HG03439 (cell line): ENCODE measurements around the gene CCDC74B.
"Not testable (repeated sequence)": the region's sequence is repeated elsewhere in the genome, so short reads cannot be mapped to it uniquely, and the experiment has no call there.

ENCODE experiments used
- ATAC-seq: cut with Tn5 transposase; IDR thresholded peaks from one replicate; pipeline ENCODE4 v1.9.1; 2021; ENCODE audit warnings: mild to moderate bottlenecking, moderate library complexity; ENCODE audit not compliant: unreplicated experiment

Gene CCDC74B

DNA sequence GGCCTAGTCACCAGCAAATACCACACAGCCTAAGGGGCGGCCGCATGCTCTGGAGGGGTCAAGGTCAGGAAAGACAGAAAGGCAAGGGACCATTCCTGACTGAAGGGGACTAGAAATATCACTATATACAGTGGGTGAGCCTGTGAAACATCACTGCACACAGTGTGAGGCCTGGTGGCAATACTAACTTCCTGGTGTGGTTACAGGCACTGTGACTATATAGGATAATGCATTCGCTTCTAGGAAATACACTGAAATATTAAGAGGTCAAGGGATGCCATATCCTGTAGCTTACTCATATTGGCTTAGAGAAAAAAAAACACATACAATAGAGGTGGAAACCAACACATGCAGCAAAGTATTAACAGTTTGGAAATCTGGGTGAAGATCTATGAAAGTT is 24.3 kb upstream of the CCDC74B start:
- not testable (repeated sequence) for ATAC-seq

DNA sequence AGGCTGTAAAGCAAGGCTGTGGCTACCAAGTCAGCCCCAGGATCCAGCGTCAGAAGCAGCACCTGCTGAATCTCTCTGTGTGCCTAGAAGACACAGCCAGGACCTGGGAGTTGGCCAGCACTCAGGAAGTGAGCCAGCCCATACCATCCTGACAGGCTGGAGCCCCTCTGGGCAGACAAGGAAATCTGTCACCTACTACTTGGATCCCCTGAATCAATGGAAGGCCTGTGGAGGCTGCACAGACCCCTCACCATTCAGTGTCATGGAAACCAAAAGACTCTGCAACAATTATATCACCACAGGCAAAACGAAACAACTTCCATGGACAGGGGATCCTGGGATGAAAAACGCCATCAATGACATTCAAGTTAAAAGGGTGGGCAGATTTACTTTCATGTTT is 21.7 kb upstream of the CCDC74B start:
- ATAC-seq, result not testable (repeated sequence)

DNA sequence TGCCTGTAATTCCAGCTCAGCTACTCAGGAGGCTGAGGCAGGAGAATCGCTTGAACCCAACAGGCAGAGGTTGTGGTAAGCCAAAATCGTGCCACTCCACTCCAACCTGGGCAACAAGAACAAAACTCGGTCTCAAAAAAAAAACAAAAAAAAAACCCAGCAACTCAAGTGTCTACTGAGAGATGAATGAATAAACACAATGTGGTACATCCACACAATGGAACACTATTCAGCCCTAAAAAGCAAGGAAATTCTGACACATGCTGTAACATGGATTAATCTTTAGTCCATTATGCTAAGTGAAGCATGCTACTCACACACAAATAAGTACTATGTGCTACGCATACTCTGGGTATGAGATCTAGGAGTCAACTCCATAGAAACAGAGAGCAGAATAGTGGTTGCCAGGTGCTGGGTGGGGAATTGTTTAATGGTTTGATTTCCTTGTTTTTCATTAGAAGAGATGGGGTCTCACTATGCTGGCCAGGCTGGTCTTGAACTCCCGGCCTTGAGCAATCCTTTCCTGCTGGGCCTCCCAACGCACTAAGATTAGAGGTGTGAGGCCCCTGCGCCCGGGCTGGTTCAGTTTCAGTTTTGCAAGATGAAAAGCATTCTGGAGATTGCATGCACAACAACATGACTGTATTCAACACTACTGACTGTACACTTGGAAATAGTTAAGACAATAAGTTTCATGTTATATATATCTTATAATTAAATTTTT is 20.5 kb upstream of the CCDC74B start:
- no peak for ATAC-seq

DNA sequence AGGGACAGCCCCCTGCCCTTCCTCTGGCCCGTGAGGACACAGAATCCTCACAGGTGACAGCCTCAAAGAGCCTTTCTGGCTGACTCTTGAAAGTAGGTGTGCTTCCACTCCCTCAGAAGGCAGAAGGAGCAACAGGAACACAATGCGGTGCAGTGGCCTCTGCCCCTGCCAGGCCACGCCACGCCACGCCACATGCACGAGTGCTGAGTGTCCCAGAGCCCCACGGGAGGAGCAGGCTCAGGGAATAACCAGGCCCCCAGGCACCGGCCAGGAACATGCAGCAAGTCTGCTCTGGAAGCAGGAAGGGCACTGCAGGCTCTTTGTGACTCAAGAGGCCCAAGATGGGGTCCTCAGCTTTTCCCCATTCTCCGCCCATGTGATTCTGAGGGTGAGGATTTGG is 18.1 kb upstream of the CCDC74B start:
- ATAC-seq, result no peak

DNA sequence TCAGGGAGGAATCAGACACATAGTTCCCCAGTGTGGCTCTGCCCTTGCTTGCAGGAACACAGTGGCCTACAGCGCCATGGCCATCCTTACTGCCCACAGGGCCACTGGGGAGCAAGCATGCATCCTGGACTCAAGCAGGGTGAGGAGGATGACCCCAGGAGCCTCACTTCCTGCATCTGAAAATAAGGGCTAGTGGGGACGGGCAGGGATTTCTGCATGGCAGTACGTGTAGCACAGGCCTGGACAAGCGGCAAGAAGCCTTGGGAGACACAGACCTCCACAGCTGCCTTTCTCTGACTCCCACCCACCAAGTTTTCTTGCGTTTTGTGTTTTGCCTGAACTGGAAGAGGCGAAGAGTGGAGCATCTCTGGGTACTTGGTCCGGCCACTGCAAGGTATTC is 17.6 kb upstream of the CCDC74B start:
- not testable (repeated sequence) for ATAC-seq

DNA sequence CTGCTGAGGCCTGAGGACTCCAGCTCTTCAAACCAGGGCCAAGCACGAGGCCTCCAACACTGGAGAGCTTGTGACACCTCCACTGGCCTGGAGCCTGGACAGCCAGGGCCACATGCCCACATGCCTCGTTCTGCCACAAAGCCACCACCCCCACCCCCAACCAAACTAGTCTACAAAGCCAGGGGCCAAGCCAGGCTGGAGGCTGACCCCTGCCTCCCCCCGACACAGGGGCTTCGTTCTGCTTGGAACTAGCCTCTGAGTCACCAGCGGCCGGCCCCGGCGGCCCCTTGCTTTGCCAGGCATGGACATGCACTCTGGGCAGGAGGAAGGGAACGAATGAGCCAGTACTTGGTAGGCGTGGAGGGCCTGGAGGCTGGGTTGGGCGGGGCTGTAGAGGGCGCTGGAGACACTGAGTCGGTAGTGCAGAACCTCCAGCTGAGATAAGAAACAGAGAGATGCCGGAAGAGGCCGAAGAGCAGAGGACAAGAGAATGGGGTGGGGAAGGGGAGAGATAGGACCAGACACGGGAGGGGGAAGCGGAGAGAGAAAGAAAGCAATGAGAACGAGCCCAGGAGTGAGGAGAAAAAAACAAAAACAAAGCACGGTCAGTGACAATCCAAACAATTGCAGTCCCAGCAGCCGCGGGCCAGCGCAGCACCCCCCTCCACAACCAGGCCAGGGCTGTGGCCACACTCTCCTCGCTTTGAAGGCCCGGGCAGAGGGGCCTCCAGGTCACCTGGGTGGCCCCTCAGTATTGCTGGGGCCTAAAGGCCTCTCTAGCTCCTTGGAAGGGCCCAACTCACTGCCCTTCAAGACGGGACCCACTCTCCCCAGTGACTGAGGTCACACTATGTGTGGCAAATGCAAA is 16.2 kb upstream of the CCDC74B start:
- not testable (repeated sequence) for ATAC-seq

DNA sequence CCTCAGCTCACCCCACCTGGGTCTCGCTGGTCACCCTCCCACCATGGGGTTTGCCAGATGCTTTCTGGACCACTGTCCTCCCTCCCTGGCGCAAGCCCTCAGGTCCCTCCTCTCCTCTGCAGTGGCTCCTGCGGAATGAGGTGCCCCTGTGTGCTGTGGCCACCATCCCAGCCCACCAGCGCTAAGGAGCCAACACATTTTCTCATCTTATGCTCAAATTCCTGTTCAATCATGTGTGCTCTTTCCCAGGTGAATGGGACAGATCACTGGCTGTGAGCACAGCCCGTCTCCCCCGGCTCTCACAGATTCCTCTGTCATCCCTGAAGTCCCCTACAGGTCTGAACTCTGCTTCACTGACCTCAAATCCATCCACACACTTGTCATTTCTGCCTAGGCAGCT is 15.2 kb upstream of the CCDC74B start:
- no peak for ATAC-seq

DNA sequence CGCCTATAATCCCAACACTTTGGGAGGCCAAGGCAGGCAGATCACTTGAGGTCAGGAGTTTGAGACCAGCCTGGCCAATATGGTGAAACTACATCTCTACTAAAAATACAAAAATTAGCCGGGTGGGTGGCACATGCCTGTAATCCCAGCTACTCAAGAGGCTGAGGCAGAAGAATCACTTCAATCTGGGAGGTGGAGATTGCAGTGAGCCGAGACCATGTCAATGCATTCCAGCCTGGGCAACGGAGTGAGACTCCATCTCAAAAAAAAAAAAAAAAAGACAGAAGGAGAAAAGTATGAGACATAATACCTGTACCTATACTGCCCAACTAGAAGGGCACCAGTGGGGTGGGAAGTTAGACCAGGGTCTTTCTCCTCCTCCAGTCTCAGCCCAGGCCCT is 14.5 kb upstream of the CCDC74B start:
- not testable (repeated sequence) for ATAC-seq

DNA sequence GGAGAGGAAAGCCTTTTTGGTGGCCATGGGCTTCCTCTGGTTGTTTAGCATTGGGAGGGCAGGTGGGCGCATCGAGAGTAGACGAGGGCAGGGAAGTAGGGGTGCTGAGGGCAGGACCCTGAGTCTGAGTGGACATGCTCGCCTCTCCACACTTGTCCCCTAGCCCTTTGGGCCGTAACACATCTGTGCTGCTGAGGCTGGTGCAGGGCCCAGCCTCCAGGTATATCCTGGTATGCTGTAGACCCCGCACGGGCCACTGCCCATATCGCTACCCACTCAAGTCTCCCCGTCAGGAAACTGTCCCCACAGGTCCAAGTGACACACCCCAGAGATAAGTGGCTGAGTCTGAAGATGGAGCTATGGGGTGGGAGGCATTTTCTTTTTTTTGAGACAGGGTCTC is 13.7 kb upstream of the CCDC74B start:
- no peak for ATAC-seq

DNA sequence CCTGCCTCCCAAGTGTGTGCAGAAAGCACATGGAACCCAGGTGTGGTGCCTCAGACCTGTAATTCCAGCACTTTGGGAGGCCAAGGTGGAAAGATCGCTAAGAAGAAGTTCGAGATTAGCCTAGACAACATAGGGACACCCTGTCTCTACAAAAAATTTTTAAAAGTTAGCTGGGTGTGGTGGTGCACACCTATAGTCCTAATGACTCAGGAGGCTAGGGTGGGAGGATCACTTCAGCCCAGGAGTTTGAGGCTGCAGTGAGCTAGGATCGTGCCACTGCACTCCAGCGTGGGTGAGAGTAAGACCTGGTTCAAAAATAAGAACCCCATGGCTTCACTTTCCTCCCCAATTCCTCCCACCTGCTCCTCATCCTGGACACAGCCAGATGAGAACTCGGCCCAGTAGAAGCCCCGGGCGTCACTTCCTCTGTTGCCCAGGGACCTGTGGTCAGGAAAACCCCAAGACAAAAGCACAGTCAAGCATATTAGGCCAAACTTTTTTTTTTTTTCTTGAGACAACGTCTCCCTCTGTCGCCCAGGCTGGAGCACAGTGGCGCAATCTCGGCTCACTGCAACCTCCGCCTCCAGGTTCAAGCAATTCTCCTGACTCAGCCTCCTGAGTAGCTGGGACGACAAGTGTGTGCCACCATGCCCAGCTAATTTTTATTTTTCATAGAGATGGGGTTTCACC is 13.1 kb upstream of the CCDC74B start:
- ATAC-seq, result peak; percentile 78

DNA sequence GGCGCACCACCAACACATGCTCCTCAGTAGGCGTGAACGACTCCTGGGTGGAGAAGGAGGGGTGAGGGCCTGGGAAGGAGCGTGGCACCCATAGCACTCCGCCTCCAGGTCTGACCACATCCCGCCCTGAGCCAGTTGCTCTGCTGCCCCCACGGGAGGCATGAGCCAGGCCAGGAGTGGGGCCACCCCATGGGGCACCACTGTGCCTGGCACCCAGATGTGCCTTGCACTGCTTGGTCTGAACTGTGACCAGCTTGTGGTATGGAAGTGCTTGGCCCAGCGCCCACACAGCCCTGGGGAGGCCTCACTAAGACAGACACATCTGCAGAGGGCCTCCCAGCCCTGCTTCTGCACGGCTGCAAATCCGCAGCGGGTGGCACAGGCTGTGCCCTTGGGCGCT is 12.4 kb upstream of the CCDC74B start:
- peak; percentile 43 for ATAC-seq

DNA sequence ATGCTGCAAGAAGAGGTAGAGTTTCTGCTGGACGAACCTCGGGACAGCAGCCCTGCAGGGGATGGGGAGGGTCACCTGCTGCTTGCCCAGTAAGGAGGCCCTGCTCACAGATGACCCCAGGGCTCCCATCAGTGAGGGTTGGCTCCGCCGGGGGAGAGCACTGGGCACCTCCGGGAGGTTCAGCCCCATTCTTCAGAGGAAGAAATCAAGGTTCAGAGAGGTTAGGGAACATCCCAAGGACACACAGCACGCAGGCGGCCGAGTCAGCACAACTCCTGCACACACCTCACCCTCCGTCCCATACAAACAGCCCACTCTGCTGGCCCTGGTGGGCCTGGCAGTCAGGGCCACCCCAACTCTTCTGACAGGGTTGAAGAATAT is 11.7 kb upstream of the CCDC74B start:
- ATAC-seq, result no peak

DNA sequence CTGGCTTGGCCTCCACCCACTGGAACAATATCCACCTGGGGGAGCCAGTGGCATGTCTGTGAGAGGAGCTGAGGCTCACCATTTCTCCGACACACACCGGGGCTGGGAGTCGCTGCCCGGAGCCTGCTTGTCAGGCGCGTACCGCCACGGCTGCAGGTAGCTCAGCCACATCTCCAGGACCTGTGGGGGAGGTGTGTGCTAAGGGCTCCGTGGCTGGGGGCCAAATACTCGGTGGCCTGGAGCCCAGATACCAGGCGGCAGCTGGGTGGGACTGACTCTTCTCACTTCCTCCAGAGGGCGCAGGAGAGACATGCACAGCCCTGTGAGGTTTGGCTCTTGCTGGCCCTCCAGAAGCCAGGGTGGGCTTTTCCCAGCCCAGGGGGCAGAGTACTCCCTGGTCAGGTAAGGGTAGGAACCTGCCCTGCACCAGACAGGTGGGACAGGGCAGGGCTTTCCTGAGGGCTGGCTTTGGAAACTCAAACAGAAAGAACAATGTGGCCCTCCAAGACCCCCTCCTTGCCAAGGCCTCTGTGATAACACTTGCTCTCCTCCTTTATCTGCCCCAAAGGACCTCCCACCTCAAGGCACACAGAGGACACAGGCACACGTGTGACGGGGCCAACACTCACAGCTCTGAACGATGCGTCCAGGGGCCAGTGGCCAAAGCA is 11.2 kb upstream of the CCDC74B start:
- ATAC-seq, result not testable (repeated sequence)

DNA sequence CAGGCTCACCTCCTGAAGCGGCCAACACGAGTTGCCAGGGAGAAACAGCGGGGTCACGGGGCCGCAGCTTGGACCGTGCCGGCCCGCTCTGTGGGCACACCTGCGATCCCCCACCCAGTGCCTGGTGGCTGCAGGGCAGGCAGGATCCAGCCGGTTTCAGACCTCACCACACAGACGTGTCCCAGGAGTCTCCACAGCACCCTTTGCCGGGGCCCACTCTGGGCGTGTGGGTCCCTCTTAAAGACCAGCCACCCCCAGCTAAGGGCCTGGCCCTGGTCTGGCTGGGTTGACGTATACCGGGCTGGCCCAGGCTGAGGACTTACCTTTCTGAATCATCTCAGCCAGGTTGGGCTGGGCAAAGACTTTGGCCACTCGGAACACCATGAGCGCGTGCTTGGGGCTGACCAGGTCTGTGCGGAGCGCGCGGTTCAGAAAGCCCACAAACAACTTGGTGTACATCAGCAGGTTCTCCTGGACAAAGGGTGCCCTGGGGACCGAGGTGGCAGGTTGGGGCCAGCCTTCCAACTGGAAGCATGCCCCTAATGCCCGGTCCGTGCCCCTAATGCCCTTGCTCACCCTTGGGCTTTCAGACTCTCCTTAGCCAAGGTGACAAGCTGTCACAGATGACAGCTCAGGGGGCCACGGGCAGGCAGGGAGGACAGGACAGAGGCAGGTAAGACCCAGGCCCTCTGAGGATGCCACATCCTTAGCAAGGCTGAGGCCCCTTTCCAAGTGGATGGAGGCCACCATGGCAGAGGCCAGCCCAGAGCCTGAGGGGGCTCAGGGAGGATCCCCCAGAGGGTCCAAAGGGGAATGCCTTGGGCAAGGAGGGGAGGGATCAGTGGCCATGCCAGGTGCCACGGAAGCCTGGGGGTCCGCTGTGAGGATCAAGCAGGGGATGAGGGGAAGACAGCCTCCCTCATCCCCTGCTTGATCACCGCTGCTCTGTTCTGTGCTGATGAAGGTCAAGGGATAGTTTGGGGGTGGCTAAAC is 10.2 kb upstream of the CCDC74B start:
- no peak for ATAC-seq

DNA sequence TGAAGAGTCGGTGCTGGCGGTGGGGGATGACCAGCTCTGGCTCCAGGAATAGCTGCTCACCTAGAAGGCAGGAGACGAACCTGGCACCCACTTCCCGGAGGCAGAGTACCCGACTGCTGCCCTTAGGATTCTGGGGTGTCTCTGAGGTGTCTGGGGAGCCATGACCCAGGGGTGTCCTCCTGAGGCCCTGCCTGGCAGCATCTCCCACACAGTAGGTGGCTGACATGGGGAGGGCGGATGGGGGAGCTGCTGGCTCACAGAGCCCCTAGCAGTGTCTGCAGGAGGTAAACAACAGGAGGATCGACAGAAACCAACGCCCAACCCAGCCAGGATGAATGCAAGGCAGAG is 9.5 kb upstream of the CCDC74B start:
- not testable (repeated sequence) for ATAC-seq

DNA sequence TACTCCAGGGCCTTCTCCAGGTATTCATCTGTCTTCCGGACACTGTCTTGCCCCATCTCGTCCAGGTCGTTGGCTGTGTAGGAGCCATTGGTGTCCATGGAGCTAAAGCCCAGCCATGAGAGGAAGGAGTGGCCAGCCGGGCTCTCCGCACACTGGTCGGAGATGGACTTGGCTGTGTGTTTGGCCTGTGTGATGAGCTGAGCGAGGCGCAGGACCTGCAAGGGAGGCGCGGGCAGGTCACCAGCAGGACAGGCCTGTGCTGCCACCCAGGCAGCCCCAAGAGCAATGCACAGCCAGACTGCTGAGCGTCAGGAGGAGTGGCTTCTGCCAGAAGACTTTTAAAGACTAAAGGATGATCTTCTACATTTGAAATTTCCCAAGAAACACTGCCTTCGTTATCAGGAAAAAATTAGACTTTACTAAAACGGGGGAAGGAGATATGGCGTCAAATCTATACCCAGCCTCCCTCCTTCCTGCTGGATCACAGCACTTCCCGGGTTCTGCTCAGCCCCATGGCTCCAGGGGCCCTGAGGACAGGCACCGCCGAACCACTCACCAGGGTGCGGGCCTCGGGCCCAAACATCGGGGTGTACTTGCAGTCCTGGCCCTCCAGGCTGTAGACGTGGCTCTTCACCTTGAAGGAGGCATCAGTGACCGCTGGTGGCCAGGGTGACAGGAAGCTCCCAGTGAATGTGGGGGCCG is 9.0 kb upstream of the CCDC74B start:
- ATAC-seq, result not testable (repeated sequence)

DNA sequence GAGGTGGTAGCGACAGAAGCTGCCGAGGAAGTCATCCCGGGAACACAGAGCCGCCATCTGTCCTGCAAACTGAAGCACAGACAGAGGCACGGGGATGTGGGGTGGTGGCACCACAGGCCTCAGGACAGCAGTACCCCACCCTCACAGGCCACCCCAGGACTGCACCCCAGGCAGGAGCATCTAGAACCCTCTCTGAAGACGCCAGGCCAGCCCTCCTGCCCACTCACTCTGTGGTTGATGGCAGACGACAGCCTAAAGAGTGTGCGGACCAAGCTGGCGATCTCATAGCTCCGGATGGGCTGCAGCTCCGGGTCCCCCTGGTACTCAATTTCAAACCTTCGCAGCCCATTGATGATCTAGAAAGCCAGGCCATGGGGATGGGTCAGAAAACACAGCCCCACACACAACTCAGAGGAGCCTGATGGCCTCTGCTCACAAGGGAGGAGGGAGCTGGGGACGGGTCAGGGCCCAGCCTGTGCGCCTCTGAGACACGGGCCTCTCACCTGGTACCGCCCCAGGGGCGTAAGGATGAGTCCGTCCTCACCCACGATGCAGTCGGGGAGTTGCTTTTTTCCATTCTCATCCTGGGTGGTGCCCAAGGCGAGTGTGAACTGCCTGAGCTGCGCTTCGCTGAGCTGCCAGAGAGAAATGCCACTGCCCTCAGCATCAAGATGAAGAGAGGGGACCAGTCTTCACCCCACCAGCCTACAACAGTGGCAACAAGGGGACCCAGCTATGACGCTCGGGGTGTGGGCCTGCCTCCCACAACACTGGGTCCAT is 8.1 kb upstream of the CCDC74B start:
- ATAC-seq, result no peak

DNA sequence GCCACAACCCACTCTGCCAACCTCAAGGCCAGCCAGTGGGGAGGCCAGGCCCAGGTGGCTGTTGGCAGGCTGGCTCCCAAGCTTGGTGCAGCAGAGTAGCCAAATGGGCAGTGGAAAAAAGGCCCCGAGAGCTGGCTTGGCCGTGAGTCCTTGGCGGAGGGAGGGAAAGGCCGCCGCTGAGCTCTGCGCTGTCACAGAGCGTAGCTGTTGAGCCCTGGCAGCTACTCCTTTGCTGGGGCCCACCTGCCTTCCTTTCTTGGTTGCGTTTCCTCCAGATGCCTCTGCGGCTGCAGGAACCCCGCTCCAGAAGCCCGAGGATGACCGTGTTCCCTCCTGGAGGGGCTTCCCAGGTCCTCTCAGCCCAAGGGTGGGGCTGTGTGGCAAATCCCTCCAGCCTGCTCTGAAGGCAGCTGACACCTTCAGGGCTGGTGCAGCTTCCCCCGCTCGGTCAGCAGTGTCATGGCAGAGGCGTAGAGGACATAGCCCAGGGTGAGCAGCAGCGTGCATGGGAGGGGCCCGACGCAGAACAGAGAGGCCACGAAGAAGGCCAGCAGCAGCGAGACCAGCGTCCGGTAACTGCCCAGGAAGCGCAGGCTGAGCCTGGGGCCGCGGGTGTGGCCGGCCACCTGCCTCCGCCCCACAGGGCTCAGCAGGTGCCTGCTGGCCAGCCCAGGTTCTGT is 7.4 kb upstream of the CCDC74B start:
- ATAC-seq, result not testable (repeated sequence)
